OCI-LY7 (cell line): ENCODE data around the gene TP63.

Experiments
- CTCF ChIP-seq: fragments of 200-600 bp; sonication (generic); conservative IDR thresholded peaks from 2 replicates; pipeline ENCODE4 v1.5.1; 2014; ENCODE audit warnings: mild to moderate bottlenecking, antibody characterized with exemption, low read length, moderate library complexity, mixed read lengths
- EZH2phosphoT487 ChIP-seq: fragments of 200-600 bp; sonication (generic); IDR thresholded peaks from 2 replicates; pipeline ENCODE4 v1.6.1; 2018; ENCODE audit warnings: low read depth, borderline replicate concordance, mild to moderate bottlenecking, mixed run types, antibody characterized with exemption, low read length, moderate library complexity, mixed read lengths

DNA sequence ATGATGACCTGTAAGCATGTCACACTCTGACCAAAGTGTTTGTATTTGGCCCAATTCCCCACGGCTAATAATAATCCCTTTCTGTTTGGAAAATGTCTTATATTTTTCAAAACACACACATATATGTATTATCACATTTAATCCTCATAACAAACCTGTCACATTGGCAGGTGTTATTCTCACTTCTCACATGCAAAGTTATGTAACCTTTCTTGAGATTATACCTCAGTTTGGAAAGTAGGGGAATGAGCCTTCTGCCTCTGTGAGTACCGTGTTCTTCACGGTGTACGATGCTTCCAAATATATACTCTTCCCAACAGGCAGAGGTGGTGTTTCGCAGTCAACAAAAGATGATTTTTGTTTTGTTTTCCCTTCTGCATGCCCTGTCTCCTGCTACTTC is 205.6 kb downstream of the TP63 start:
- no peak for TF ChIP-seq CTCF
- TF ChIP-seq EZH2phosphoT487: no peak
